ENCODE data around the gene PFDN4. TPM values are rescaled to one million over a fixed set of nuclear protein-coding genes. Genes with fewer than 3 reads are reported as not detected.
"Not testable (repeated sequence)": the region's sequence is repeated elsewhere in the genome, so short reads cannot be mapped to it uniquely, and the experiment has no call there.

Gene PFDN4
- total RNA-seq, 1 donor from 2014 or later, result 18.9 TPM

GRCh38 chr20:54220722-54221121 lies 12.8 kb downstream of the PFDN4 start:
- no peak for DNase-seq (ENCODE audit: extremely low spot score, unreplicated experiment)
- Mint-ChIP-seq H3K27ac (ENCODE audit: unreplicated experiment) (no peak overlapping the region), H3K9me3 (ENCODE audit: unreplicated experiment) (no peaks in the 10 kb centered on the region), H3K36me3 (ENCODE audit: unreplicated experiment) (peaks cover 16% of the 10 kb centered on the region), H3K27me3 (ENCODE audit: unreplicated experiment) (no peaks in the 10 kb centered on the region), H3K4me1 (ENCODE audit: unreplicated experiment) (peaks cover 7% of the 10 kb centered on the region), H3K4me3 (ENCODE audit: unreplicated experiment) (no peak overlapping the region)
- no peak for TF ChIP-seq CTCF (IDR thresholded peaks at IDR 0.05)

- H3K4me3 Mint-ChIP-seq (ENCODE audit: unreplicated experiment), result no peak overlapping the region
- no peak for TF ChIP-seq CTCF (IDR thresholded peaks at IDR 0.05)
- H3K27ac Mint-ChIP-seq (ENCODE audit: unreplicated experiment), result no peak overlapping the region
- peaks cover under 1% of the 10 kb centered on the region for H3K4me1 Mint-ChIP-seq (ENCODE audit: unreplicated experiment)
- DNase-seq (ENCODE audit: extremely low spot score, unreplicated experiment), result no peak
- peaks cover 16% of the 10 kb centered on the region for H3K36me3 Mint-ChIP-seq (ENCODE audit: unreplicated experiment)
- H3K27me3 Mint-ChIP-seq (ENCODE audit: unreplicated experiment), result no peaks in the 10 kb centered on the region
- no peaks in the 10 kb centered on the region for H3K9me3 Mint-ChIP-seq (ENCODE audit: unreplicated experiment)
Observed at GRCh38 chr20:54221353-54221752, 13.5 kb downstream of the PFDN4 start.

GRCh38 chr20:54221996-54222890 lies 14.4 kb downstream of the PFDN4 start:
- Mint-ChIP-seq H3K9me3 (ENCODE audit: unreplicated experiment) (no peaks in the 10 kb centered on the region), H3K27ac (ENCODE audit: unreplicated experiment) (no peak overlapping the region), H3K36me3 (ENCODE audit: unreplicated experiment) (peaks cover 12% of the 10 kb centered on the region), H3K4me3 (ENCODE audit: unreplicated experiment) (no peak overlapping the region), H3K27me3 (ENCODE audit: unreplicated experiment) (no peaks in the 10 kb centered on the region), H3K4me1 (ENCODE audit: unreplicated experiment) (no peaks in the 10 kb centered on the region)
- TF ChIP-seq CTCF (IDR thresholded peaks at IDR 0.05), result no peak
- no peak for DNase-seq (ENCODE audit: extremely low spot score, unreplicated experiment)

- no peak for TF ChIP-seq CTCF (IDR thresholded peaks at IDR 0.05)
- DNase-seq (ENCODE audit: extremely low spot score, unreplicated experiment), result no peak
- no peaks in the 10 kb centered on the region for H3K27me3 Mint-ChIP-seq (ENCODE audit: unreplicated experiment)
- H3K27ac Mint-ChIP-seq (ENCODE audit: unreplicated experiment), result no peak overlapping the region
- peaks cover 8% of the 10 kb centered on the region for H3K36me3 Mint-ChIP-seq (ENCODE audit: unreplicated experiment)
- no peaks in the 10 kb centered on the region for H3K9me3 Mint-ChIP-seq (ENCODE audit: unreplicated experiment)
- H3K4me1 Mint-ChIP-seq (ENCODE audit: unreplicated experiment), result no peaks in the 10 kb centered on the region
- no peak overlapping the region for H3K4me3 Mint-ChIP-seq (ENCODE audit: unreplicated experiment)
Observed at GRCh38 chr20:54223285-54223684, 15.4 kb downstream of the PFDN4 start.

GRCh38 chr20:54223751-54224150 lies 15.9 kb downstream of the PFDN4 start:
- Mint-ChIP-seq H3K9me3 (ENCODE audit: unreplicated experiment) (no peaks in the 10 kb centered on the region), H3K27me3 (ENCODE audit: unreplicated experiment) (no peaks in the 10 kb centered on the region), H3K36me3 (ENCODE audit: unreplicated experiment) (peaks cover 8% of the 10 kb centered on the region), H3K4me1 (ENCODE audit: unreplicated experiment) (no peaks in the 10 kb centered on the region), H3K27ac (ENCODE audit: unreplicated experiment) (no peak overlapping the region), H3K4me3 (ENCODE audit: unreplicated experiment) (no peak overlapping the region)
- DNase-seq (ENCODE audit: extremely low spot score, unreplicated experiment), result no peak
- no peak for TF ChIP-seq CTCF (IDR thresholded peaks at IDR 0.05)

- H3K4me1 Mint-ChIP-seq (ENCODE audit: unreplicated experiment); H3K36me3 Mint-ChIP-seq (ENCODE audit: unreplicated experiment); H3K27ac Mint-ChIP-seq (ENCODE audit: unreplicated experiment); H3K27me3 Mint-ChIP-seq (ENCODE audit: unreplicated experiment); H3K4me3 Mint-ChIP-seq (ENCODE audit: unreplicated experiment); H3K9me3 Mint-ChIP-seq (ENCODE audit: unreplicated experiment); DNase-seq (ENCODE audit: extremely low spot score, unreplicated experiment): not testable (repeated sequence)
Observed at GRCh38 chr20:54224642-54225041, 16.8 kb downstream of the PFDN4 start.

Measured in osteocyte (in vitro differentiated cells).